Measurements from ENCODE around the gene RAVER2.

RAVER2 gene

DNA sequence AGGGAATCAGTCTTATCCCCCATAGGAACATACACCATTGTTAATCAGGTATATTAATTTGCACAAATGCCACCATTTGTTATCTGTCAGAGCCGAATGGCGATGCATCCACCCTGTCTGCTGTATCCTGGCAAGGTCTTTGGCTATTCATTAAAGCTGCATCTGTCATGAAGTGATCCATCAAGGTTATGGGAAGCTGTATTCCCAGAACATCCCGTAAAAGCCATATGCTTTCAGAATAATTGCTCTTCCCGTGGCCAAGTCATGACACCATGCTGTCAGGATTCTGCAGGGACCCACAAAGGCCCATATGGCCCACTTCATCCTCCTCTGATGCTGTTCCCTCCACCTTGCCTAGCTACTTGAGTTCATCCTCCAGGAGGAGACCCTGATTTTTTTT, 103.9 kb downstream of the RAVER2 start:
- DNase-seq, result no peak

DNA sequence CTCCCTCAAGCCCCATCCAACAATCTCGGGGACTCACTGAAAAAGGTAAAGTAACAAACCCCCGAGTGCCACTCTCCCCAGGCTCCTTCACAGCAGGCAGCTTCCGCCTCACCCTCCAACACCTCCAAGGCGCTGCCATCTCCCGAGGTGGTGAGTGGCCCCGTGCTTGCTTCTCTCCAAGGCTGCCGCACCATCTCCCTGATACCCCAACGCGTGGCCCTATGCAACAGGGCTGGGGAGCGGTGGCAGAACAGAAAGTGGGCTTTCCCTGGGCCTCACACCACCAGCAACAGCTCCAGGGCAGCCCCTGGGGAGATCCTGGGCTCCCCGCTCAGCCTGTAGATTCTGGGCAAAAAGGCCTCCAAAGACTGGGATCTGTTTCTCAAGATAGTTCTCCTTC, 105.1 kb downstream of the RAVER2 start:
- DNase-seq, result no peak

DNA sequence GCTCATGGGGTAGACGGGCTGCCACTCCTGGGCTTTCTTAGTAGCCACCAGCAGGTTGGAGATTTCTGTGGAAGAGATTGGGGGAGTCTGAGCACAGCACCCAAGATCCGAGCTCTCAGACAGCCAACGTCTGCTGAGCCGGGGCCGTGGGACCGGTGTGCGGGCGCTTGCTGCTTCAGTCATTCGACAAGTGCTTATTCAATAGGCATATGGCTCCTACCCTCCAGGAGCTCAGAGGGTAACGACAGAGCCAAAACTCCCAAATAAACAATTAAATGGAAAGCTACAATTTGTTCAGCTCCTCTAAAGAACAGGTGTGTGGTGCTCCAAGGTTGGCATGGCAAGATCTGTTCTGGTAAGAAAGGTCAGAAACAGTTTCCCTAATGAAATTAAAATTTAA, 106.0 kb downstream of the RAVER2 start:
- no peak for DNase-seq

DNA sequence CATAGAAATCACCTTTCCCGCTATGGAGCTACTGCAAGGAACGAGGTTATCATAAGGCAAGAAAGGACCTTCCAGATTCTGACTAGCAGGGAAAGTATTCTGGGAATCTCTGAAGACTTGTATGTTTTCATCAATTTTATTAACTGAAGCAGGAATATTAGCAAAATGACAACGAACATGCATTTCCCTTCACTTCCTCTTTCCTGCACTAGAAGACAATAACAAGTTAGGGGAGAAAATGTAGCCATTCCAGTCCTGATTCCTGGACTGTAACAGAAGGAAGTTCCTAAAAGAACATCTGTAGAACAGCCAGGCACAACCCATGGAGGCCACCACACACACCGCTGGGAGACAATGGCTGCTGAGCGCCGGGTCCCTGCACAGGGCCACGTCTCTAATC, 106.8 kb downstream of the RAVER2 start:
- DNase-seq, result no peak

DNA sequence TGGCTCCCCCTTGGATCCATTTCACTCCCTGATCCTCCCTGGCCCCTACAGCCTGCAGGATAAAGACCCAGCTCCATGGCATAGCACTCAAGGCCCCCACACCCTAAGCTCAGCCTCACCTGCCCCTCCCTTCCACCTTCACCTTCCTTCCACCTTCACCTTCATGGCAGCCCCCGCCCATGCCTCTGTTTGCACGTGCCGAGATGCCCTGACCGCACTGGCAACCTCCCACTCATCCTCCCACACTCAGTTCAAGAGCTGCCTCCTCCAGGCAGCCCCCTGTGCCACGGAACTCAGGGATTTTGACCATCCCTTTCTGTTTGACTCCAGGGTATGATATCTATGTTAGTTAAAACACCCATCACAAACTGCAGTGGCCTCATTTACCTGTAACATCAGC, 109.8 kb downstream of the RAVER2 start:
- DNase-seq, result no peak

DNA sequence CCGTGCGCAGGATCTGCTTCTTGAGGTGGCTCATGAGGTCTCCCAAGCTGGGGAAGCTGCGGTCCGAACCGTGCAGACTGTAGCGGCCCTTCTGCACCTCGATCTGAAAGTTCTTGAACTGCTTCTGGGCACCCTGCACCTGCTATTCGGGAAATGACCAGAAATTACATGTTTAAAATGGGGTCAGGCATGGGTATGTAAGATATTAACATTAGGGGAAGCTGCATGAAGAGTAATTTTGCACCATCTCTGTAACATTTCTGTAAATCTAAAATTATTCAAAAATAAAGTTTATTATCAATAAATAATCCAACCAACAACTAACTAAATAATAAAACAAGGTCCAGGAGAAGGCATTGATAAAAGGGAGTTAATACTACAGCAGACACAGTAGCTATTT, 110.7 kb downstream of the RAVER2 start:
- no peak for DNase-seq

DNA sequence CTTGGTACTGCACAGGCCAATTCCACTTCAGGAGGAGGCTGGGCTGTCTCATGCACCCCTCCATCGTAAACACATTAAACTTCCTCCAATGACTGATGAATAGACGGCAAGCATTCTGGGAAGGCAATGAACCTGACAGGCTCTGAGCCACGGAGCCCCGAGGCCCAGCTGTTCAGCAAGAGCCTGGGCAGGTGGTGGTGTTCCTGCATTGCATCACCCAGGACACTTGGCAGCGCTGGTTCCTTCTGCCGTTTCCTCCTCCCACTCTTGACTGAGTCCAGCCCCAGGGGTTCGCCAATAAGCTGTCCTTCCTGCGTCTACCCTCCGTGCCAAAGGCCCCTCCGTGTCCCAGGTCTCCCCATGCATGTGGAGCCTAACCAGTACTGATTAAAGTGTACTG, 111.7 kb downstream of the RAVER2 start:
- DNase-seq, result no peak

DNA sequence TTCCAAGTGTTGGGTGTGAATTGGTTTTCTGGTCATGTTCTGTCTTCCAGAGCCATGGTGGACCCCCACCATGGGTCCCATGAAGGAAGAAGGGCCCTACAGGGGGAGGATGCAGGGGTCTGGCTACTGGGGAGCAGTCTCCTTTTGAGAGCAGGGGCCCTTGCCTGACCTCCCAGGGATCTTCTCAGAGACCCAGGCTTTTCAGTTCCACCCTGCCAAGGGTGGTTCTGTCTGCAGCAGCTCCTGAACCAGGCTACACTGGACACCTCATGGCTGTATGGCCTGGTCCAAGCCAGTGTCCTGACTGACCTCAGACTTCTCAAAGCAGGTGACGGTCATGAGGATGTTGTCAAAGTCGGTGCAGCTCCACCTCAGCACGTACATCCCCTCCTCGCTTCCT, 112.5 kb downstream of the RAVER2 start:
- DNase-seq, result no peak

DNA sequence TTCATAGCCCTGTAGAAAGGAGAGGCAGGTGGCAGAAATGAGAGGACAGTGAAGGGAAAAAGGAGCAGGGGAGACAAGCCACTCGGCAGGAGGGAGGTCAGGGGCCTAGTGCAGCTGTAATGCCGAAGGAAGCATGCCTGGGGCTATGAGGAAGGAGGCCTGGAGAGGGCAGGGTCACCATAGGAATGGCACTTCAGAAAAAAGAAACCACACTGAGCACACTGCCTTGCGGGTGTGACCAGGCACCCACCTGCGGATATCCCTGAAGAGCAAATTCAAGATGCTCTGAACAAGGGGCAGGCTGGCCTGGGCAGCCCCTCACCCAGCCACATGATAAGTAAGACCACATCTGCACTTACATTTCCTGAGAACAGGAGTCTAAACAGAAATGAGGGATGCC, 116.7 kb downstream of the RAVER2 start:
- no peak for DNase-seq

DNA sequence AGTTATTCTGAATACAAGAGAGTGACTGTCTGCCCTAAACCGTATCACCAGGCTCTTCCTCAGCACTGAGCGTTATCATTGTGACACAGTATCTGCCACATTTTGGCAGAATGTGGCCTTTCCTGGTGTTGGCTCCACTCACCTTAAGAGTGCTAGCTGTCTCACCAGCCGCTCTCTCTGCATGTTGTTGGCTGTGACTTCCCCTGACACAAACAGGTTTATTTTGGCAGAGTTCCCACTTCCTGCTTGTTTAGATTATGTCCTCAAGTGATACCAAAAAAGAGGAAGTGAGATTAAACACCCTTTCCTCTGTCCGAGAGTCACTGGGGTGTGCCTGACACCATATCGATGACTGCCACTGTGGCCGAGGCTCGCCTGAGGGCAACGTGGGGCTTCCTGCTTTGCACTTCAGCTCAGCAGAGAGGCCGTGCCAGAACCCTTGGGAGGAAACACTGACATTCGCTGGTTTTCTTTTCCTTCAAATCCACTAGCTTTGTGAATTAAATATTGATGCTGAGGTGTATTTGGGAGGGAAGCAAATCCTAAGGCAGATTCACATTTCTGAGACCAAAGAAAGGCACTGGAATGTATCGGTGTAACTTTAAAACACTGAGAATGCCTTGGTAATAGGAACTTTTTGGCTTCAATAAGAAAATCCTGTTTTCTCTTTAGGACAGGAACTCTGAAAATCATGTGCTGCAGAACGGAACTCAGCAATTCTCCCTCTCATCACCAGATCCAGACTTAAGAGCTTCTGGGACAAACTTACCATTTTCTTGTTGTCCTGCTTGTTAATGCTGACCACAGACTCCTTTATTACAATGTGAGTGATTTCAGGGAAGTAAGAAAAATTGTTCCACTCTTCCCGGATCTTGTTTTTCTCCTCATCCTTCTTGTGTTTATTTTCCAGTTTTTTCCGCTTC, 119.4 kb downstream of the RAVER2 start:
- DNase-seq, result no peak

DNA sequence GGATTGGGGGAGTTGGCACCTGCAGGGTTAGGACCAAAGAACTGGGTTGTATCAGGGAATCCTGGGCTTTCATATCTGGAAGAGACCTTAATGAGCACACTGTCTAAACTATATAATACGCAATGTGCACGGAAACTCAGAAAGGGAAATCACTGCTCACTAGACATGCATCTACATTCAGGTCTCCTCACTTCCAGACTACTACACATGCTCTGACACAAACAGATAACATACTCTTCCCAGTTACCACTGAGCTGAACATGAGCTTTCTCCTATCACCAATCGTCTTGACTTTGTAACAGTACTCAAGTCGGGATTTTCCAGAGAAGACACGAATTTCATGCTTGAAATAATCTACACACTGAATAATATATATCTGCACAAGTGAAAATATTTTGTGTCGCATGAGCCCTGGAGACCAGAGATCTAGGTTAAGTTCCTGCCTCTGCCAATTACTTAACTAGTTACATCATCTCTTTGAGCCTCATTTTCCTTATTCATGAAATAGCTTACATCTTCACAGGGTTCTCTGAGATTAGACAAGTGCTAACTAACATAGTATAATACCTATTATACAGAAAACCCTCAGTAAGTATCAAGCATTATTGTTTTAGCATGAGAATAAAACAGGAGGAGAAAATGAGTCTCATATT, 120.4 kb downstream of the RAVER2 start:
- DNase-seq, result no peak

DNA sequence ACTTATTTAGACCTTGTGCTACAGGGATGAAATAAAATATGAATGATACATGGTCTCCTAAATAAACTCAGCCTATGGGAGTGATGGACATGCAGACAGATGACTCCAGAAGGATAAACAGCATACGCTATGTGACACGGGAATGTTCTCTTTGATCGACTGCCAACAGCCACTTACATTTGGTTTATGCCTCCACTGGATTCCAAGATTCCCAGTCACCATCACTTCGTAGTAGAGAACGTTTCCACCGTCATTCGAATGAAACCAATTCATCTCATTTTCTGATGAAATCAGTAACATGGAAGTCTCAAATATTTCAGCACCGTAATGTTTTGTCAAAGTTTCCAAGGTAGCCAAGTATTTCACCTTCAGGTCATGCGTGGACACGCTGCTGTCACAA, 121.8 kb downstream of the RAVER2 start:
- no peak for DNase-seq

DNA sequence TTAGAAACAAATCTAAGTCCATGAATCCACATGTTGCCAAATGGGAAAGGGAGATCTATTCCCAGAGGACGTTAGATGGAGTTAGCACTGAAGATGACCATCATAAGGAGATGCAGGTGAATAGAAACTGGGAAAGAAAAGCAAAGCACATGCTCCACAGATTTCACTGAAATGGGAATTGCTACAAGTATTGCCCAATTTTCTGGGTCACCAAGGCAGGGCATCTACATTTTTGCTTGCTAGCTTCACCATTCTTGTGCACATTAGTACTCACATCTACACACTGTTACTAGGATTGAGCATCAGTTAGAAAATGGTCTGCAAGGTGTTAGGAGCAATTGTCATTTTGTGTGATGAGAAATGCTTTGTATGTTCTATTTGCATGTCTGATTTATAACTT, 122.4 kb downstream of the RAVER2 start:
- DNase-seq, result no peak

DNA sequence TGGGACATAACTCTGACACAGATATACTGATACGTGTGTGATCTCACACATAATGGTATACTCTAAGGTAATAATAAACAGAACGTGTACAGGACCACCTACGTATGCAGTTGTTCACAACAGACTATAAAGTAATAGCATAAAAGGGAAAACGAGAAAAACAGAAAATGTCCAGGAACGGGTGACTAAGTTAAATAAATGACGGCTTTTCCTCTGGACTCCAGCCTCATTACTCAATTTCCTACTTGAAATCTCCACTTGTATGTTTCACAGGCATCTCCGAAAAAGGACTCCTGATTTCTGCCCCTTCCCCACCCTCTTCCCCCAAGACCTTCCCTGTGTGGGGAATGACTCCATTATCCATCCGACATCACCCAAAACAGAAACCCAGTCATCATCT, 126.4 kb downstream of the RAVER2 start:
- no peak for DNase-seq

DNA sequence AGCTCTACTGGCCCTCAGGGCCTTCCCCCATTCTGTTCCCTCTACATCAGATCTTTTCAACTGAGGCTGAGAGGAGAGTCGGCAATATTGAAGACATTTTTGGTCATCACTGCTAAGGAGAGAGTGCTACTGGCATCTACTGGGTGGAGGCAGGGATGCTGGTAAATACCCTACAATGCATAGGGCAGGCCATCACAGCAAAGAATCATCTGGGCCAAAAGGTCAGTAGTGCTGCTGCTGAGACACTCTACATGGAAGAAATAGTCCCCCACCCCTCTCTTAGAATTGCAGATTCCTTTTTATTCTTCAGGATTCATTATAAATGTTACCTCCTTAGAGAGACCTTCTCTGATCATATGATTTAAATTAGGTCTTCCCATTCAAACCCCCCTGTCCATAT, 127.2 kb downstream of the RAVER2 start:
- DNase-seq, result no peak

DNA sequence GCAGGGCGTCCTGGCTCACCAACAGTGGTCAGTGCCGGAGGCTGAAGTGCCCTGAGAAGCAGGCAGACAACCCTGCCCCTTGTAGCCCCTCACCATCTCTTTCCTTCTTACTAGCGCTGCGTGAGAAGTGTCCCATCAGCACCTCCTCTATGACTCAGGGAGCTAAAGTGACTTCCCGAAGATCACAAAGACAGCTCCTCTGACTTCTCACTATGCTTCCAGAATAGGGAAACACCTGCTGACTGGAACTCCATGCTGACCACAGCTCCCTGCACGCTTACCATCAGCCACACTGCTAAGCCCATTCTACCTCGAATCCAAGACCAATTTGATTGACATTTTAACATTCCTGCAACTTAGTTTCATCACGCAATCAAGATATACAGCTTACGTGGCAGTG, 128.7 kb downstream of the RAVER2 start:
- no peak for DNase-seq

DNA sequence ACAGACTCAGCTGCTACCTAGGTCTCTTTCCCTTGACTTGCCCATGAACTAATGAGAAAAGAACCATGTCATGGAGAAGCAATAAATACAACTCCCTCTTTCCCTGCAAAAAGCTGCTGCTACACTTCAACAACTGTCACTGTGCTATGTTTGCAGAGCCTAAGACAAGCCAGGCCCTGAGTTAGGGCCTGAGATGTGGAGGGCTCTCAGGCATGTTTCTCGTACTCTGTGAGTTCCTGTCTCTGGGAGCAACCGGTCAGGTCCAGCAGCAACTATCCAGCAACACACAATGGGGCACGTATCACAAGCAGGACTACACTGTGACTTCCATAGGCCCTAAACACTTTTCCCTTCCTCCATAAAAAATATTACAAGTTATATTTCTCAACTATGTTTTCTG, 129.8 kb downstream of the RAVER2 start:
- no peak for DNase-seq

DNA sequence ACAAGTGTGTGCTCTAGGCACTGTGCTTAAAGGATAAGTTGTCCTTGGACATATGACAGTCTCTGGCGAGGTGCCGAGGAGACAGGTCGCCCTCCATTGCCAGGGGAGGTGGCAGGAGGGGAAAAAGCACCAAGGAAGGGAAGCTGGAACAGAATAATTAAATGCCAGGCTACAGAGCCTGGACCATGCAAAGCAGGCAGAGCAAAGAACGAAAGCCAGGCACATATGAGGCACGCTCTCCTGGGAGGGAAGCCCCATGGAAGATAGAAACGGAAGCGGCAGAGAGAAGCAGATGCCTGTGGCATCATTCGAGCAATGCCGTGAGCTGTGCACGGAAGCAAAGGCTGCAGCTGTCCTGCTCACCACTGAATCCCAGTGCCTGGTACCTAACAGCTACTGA, 130.2 kb downstream of the RAVER2 start:
- DNase-seq, result no peak

DNA sequence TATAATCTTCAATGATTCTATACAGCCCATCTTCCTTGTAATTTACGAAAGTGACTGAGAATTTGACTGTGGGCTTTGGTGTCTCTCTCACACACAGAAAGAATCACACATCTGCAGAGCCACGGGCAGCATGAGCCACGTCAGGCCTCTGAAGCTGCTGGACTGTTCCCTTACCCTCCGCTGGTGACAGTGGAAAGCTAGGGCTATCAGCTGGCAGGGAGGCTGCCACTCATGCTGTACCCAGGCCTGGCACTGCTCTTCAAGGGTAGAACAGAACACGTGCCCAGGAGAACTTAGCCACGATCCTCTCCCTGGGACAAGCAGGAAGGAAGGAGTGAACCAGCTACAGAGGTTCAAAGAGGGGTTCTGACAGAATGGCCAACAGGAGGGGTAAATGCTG, 130.7 kb downstream of the RAVER2 start:
- no peak for DNase-seq

DNA sequence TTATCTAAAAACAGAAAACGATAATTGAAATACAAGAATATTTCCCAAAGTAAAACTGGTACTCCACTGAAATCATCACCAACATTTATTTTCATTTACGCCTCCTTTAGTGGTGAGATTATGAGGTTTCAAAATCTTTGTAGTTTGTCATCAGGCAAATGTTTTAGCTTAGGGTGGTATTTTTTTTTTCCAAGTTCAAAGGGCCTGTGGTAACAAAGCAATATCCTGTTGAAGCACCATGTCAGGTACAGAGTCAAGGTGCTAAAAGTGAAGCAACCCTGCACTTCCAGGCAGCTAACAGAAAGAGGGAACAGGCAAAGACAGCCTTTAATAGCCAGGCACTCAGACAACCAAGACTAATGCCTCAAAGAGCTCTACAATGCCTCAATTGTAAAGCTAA, 132.3 kb downstream of the RAVER2 start:
- DNase-seq, result no peak

DNA sequence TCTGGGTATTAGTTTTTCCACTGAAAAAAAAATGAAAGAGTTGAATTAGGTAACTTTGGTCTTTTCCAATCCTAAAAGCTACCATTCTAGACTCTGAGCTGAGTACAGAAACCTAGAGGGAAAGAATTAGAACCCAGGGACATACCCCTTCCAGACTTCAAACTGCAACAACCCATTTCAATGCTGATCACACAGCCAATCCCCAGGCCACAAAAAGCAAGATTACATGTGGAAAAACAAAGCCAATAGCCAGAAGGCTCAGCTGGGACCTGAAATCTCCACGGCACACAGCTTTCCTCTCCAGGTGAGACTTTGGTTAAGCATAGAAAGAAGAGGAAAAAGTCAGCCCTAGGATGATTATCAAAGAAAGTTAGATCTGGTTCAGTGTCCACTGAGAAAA, 132.7 kb downstream of the RAVER2 start:
- DNase-seq, result no peak

DNA sequence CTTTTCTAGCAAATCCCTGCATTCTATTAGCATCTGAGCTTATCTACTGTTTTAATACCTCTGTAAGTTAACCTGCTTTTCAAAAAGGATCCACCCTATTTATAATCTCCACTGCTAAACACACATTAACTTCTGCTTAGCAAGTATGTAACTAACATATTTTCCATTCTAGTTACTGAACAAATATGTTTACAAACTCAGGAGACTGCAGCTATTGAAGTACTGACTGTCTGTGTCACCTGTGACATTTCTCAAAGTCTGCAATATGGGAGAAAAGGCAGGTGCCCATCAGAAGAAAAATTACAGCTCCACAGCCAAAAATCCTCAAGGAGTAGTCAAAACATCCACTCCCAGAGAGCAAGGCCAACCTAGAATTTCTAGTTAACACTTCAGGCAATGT, 133.2 kb downstream of the RAVER2 start:
- DNase-seq, result no peak

DNA sequence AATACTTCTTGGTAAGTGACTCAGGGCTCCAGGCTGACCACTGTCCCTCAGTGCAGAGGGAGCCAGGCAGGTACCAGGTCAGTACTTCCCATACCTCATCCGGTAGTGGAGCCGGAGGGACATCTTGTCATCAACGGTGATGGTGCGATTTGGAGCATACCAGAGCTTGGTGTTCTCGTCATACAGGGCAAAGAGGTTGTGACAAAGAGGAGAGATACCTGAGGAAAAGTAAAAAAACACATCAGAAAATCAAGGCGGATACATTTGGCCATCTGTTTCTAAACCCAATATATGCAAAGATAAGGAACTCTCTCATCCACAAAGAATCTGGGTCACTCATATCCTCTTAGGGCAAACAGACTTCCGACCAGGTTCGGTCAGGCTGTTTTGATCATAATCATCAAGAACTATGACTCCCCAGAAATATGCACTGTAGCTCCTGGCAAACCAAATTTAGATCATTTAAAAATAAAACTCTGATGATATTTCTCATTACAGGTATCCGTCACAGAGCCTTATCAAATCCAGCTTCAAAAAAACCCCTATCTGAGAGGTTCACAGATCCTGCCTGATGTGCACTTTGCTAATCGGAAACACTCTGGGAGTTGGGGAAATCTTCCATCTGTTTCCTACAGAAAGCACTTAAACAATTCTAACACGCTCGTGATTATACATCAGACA, 134.2 kb downstream of the RAVER2 start:
- DNase-seq, result no peak

DNA sequence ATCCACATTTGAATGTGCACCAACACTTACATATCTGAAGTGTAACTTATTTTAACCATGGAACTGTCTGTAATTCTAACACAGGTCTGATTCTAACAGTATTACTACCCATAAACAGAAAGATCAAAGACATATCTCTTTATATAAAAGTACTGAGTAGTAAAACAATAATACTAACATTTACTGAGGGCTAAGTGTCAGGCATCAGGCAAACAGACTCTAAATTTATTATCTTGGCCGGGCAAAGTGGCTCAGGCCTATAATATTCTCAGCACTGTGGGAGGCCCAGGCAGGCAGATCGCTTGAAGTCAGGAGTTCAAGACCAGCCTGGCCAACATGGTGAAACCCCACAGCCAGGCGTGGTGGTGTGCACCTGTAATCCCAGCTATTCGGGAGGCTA, 135.6 kb downstream of the RAVER2 start:
- no peak for DNase-seq

Data from effector CD8-positive, alpha-beta T cell (primary cell).